H1 (cell line): ENCODE measurements around the gene AQP10.

Source experiments
- CTCF ChIP-seq, 3 experiments: IDR thresholded peaks; 1 replicate in 2 of 3; 2 replicates in 1 of 3; pipeline versions ENCODE4 v1.5.1 to v1.6.1; 2011; ENCODE audit warnings: low read length in 3 of 3, mild to moderate bottlenecking in 3 of 3, inconsistent platforms in 2 of 3, low read depth in 1 of 3, moderate library complexity in 1 of 3; ENCODE audit not compliant: insufficient read depth in 1 of 3; ENCODE audit errors: control extremely low read depth in 1 of 3
- EZH2 ChIP-seq: fragments of 200-600 bp; sonication (generic); IDR thresholded peaks from 2 replicates; pipeline ENCODE4 v1.7.1; 2012; ENCODE audit warnings: low read depth, mild to moderate bottlenecking, moderate library complexity, low read length, inconsistent platforms; ENCODE audit not compliant: severe bottlenecking
- HDAC6 ChIP-seq: IDR thresholded peaks from one replicate; pipeline ENCODE4 v1.7.1; 2012; ENCODE audit warnings: low read depth, mild to moderate bottlenecking, inconsistent platforms, low read length, moderate library complexity
- KDM1A ChIP-seq: fragments of 200-600, 300-600 bp; sonication (generic); IDR thresholded peaks from 2 replicates; pipeline ENCODE4 v1.7.1; 2016; ENCODE audit warnings: mild to moderate bottlenecking, low read length, borderline replicate concordance
- SIN3A ChIP-seq, 2 experiments: IDR thresholded peaks in 1 of 2; conservative IDR thresholded peaks in 1 of 2; 2 replicates each; pipeline ENCODE4 v1.6.1; 2011 to 2012; ENCODE audit warnings: low read length in 2 of 2, improper control_type of control experiment in 1 of 2, low read depth in 1 of 2, mild to moderate bottlenecking in 1 of 2
- SUZ12 ChIP-seq: fragments of 200-600 bp; sonication (generic); IDR thresholded peaks from 2 replicates; pipeline ENCODE4 v1.6.1; 2012; ENCODE audit warnings: mild to moderate bottlenecking, inconsistent platforms, low read length, moderate library complexity, mixed read lengths
- YY1 ChIP-seq: IDR thresholded peaks from 2 replicates; pipeline ENCODE4 v1.6.1; 2011; ENCODE audit warnings: low read depth, mild to moderate bottlenecking, low read length

GRCh38 chr1:154371436-154371835 is 50.5 kb downstream of the AQP10 start:
- no peak for TF ChIP-seq HDAC6
- no peak for TF ChIP-seq YY1
- TF ChIP-seq SUZ12, result no peak
- TF ChIP-seq CTCF (IDR thresholded peaks at IDR 0.05; ENCODE audit: control extremely low read depth in 1 of 3, insufficient read depth in 1 of 3, low read depth in 1 of 3, low read length in 3 of 3), result no peak
- no peak for TF ChIP-seq SIN3A (conservative IDR thresholded peaks at IDR 0.05 in 1 of 2, IDR thresholded peaks at IDR 0.05 in 1 of 2; ENCODE audit: low read depth in 1 of 2, low read length in 2 of 2)
- no peak for TF ChIP-seq EZH2
- no peak for TF ChIP-seq KDM1A
